SH-SY5Y (cell line): Measurements from ENCODE around the gene GALK2.

ENCODE experiments used
- GATA2 ChIP-seq: IDR thresholded peaks from 2 replicates; pipeline ENCODE4 v1.6.1; 2011; ENCODE audit warnings: mild to moderate bottlenecking, low read depth, low read length
- GATA3 ChIP-seq: IDR thresholded peaks from 2 replicates; pipeline ENCODE4 v1.6.1; 2011; ENCODE audit warnings: low read depth, mild to moderate bottlenecking, low read length, moderate library complexity

Gene GALK2

DNA sequence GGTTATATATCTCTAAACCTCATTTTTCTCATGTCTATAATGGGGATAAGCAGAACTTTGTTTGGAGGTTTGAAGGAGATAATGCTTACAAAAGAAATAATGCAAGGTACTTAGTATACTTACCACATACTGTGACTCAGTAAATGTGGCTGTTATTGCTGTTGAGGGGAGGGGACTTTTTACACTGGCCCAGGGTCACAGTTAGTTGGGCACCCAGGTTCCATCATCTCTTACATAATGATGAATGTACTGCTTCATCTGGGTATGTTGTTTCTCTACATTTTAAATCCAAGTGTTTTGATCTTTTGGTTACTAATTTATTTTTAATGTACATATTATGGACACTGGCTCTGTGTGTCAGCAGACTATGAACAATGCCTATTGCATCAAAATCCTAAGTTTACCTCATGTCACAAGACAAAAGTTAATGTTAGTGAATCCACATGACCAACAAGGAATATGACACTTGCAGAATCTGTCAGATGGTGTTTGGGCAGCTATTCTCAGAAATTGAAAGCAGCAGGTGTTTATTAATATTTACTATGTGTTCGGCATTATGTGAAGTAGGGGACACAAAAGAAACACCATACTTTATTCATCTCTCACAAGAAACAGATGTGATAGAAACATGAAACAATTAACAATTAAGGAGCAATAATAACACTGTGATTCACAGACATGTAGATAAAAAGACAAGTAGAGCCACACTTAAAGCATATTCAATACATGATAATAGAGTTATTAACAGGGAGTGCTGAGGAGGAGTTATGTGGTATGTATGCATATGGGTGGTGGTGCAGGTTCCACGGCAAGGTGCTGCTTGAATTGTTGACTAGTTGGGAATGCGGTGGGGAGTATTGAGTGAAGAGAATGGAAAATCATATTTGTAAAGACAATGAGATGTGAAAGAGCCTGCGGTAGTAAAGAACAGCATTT is 109.7 kb downstream of the GALK2 start:
- TF ChIP-seq GATA2 (no peak), GATA3 (no peak)

DNA sequence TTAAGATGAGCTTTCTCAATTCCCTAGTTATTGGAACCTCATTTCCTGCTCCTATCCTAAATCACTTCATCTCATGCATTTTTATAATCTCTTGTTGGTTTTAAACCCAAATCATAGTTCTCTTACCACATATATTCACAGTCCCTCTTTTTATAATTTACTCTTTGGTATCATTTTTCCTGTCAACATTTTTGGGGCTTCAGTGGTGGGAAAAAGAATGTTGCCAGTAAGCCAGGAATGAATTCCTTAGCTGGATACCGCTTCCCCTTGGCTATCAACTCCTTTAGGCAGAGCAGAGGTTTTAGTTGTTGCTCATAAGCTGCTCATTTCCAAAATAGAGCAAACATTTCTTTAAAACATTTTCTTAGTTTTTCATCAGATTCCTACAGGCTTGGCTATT is 112.3 kb downstream of the GALK2 start:
- no peak for TF ChIP-seq GATA3
- no peak for TF ChIP-seq GATA2

DNA sequence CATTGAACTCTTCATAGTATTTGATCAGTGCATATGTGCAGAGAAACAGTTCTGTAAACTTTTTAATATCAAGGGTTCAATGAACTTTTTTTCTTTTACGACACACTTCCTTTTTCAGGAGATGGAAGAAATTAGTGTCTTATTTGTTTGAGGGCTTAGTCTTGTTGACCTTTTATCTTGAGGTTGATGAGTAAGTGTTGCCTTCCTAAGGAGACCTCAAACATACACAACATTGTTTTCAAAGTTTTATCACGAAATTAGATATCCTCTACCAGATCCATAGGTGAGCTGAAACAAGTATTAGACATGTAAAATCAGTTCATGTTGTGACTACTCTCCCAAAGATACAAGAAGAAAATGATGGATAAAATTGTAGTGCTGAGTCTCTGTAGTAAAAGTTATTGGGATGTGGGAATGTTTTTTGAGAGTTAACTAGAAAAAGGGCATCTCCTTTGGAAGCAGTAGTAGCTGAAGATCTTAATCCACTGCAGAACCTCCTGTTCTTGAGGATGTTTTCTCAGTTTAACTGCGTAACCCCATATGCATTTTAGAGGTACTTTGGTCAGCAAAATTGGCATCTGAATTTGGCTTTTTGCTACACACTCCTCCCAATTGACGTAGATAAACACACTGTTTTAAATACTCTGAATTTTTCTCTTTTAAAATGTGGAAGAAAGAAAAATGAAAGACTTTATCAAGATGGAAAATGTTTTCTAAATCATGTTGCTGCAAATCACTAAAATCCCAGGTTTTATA is 116.8 kb downstream of the GALK2 start:
- TF ChIP-seq GATA3 (no peak), GATA2 (no peak)

DNA sequence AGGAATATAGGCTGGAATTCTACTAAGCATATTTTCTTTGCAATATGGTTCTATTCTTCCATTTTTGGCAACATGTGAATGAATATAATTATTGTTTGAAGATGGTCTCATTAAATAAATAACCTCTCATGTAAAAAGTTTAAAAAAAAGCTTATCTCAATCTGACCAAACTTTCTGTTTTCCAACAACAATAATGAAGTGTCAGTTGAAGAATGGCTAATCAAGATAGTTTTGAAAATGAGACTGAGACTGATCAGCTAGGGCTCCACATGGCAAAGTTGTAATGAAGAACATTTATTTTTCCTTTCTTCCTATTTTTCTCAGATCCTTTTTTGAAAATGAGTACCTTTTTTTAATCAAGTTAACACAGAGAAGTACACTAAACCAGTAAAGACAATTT is 117.4 kb downstream of the GALK2 start:
- TF ChIP-seq GATA3 (no peak), GATA2 (no peak)

DNA sequence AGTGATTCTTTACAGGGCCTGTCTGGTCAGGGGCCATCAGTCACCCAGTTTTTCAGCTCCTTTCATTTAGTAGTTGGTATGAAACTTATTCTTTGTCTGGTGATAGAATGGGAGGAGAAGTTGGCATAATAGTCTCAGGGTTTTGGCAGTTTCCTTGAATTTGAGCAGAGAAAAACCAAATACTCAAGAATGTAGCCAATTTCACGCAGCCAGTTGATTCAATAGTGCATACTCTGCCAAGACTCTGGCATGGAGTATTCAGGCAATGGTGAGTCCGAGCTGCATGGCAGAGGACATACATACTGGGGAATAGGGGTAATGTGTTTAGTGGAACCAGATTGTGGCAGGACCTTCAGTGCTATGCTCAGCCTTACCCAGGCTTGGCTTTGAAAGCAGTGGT is 118.3 kb downstream of the GALK2 start:
- TF ChIP-seq GATA3 (no peak), GATA2 (no peak)

DNA sequence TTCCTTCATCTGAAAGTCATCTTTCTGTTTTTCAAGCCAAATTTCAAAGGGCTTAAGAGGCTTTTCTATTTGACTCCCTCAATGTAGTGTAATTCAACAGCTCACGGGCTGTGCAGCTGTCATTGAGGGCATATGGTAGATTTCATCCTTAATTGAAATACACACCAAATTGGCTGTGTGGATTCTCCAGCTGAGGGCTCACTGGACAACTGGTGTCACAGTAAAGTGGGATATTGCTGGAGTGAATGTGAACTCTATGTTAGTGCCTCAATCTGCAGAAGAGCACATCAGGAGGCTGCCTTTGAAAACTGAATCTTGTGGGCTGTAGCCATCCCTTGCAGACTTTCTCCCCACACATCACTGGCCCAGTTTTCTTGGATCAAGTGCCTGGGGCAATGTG is 120.1 kb downstream of the GALK2 start:
- TF ChIP-seq GATA3 = no peak
- TF ChIP-seq GATA2 = no peak

- TF ChIP-seq GATA2 = no peak
- no peak for TF ChIP-seq GATA3
These were observed 123.9 kb downstream of the GALK2 start for GRCh38 chr15:49293941-49294340.

DNA sequence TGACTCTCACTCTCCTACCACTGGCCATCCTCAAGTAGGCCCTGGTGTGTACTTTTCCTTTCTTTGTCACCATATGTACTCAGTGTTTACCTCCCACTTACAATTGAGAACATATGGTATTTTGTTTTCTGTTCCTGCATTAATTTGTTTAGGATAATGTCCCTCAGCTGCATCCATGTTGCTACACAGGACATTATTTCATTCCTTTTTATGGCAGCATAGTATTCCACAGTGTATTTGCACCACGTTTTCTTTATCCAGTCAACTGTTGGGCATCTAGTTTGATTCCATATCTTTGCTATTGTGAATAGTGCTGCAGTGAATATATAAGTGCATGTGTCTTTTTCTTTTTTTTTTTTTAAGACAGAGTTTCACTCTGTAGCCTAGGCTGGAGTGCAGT is 126.2 kb downstream of the GALK2 start:
- TF ChIP-seq GATA3 (no peak), GATA2 (no peak)

GRCh38 chr15:49297584-49297983 is 127.5 kb downstream of the GALK2 start:
- TF ChIP-seq GATA3 (no peak), GATA2 (no peak)

GRCh38 chr15:49300856-49301255 is 130.8 kb downstream of the GALK2 start:
- TF ChIP-seq GATA3 (no peak), GATA2 (no peak)

- TF ChIP-seq GATA2 = no peak
These were observed 131.5 kb downstream of the GALK2 start for GRCh38 chr15:49301562-49301961.

GRCh38 chr15:49303003-49303402 is 133.0 kb downstream of the GALK2 start:
- TF ChIP-seq GATA3 = no peak
- no peak for TF ChIP-seq GATA2

GRCh38 chr15:49306551-49306950 is 136.5 kb downstream of the GALK2 start:
- TF ChIP-seq GATA2 (no peak), GATA3 (no peak)

DNA sequence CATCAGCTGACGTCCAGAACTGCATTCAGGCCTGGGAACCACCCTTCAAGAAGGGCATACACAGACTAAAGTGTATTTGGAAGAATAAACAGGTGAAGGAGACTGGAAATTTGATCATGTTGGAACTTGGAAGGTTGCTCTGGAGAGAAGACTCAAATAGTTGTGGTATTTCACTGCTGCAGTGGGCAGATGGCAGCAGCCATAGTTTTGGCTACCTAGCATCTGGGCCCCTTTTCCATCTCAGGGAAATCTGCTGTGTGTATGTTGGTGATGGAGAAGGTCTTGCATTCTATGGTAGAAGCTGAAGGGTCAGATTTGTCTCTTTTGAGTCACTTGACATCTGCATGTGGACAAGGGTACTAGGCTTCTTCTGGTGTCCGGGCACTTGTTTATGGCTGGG is 138.6 kb downstream of the GALK2 start:
- TF ChIP-seq GATA3 (no peak), GATA2 (no peak)

- TF ChIP-seq GATA2 = no peak
- no peak for TF ChIP-seq GATA3
These were observed 139.8 kb downstream of the GALK2 start for GRCh38 chr15:49309889-49310288.
